WERI-Rb-1 (cell line): Measurements from ENCODE around the gene PARVA.

Source experiments
- DNase-seq: peaks from one replicate; pipeline ENCODE4 v3.0.0-alpha.2; 2020
- H3K27ac ChIP-seq: fragments of 250-450 bp; sonication (Bioruptor Pico); 2 replicates; pipeline ENCODE4 v1.5.1; 2020; ENCODE audit warnings: mild to moderate bottlenecking, moderate library complexity
- H3K27me3 ChIP-seq: fragments of 250-450 bp; sonication (Bioruptor Pico); 2 replicates; pipeline ENCODE4 v1.5.1; 2021; ENCODE audit warnings: mild to moderate bottlenecking, low read depth, moderate library complexity; ENCODE audit not compliant: insufficient read depth, severe bottlenecking
- H3K36me3 ChIP-seq: fragments of 250-450 bp; sonication (Bioruptor Pico); 2 replicates; pipeline ENCODE4 v1.5.1; 2020; ENCODE audit warnings: mild to moderate bottlenecking, moderate library complexity
- H3K4me3 ChIP-seq: 2 replicates; pipeline ENCODE4 v1.5.1; 2011; ENCODE audit warnings: low read depth, mild to moderate bottlenecking, control low read depth, low read length
- H3K9me3 ChIP-seq: fragments of 250-450 bp; sonication (Bioruptor Pico); 2 replicates; pipeline ENCODE4 v1.5.1; 2021; ENCODE audit warnings: mild to moderate bottlenecking, moderate library complexity; ENCODE audit not compliant: severe bottlenecking
- TF ChIP-seq, protein P1 (sequence below): IDR thresholded peaks from 2 replicates; pipeline ENCODE4 v1.5.1; 2011; ENCODE audit warnings: low read depth, mild to moderate bottlenecking, control low read depth, inconsistent platforms, low read length

PARVA gene

DNA sequence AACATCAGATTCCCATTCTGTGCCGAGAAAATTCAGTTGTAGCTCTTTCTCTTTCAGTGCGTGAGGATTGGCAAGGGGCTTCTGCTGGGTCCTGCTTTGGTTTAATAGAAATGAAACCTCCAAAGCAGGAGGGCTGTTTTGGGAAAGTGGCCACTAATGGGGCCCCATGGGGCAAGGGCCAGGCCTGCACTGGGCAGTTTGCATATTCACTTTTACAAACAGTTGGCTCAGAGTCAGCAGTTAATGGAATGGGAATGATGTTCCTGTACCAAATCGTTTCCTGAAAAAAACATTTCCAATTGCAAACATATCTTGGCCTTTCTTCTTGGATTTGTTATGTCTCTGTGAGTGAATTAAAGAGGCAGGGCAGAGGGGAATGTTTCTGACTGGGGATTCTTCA lies 92.1 kb downstream of the PARVA start:
- Histone ChIP-seq H3K27me3 (no peaks in the 10 kb centered on the region), H3K9me3 (peaks cover 3% of the 10 kb centered on the region), H3K4me3 (no peak overlapping the region), H3K27ac (no peak overlapping the region), H3K36me3 (no peaks in the 10 kb centered on the region)
- no peak for DNase-seq
- TF ChIP-seq, protein P1, sequence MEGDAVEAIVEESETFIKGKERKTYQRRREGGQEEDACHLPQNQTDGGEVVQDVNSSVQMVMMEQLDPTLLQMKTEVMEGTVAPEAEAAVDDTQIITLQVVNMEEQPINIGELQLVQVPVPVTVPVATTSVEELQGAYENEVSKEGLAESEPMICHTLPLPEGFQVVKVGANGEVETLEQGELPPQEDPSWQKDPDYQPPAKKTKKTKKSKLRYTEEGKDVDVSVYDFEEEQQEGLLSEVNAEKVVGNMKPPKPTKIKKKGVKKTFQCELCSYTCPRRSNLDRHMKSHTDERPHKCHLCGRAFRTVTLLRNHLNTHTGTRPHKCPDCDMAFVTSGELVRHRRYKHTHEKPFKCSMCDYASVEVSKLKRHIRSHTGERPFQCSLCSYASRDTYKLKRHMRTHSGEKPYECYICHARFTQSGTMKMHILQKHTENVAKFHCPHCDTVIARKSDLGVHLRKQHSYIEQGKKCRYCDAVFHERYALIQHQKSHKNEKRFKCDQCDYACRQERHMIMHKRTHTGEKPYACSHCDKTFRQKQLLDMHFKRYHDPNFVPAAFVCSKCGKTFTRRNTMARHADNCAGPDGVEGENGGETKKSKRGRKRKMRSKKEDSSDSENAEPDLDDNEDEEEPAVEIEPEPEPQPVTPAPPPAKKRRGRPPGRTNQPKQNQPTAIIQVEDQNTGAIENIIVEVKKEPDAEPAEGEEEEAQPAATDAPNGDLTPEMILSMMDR, result no peak

DNA sequence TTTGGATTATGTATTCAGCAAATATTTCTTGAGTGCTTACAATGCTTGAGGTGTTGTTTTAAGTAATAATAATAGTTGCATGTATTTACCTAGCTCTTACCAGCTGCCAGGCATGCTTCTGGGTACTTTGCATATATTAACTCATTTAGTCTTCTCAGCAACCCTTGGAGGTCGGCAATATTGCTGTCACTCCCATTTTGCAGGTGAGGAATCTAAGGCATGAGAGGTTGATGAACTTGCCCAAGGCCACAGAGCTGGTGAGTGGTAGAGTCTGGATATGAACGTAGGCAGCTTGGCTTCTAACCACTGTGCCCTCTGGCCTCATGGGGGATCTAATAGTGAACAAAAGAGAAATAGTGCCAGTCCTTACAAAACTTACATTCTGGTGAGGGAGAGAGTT lies 92.9 kb downstream of the PARVA start:
- H3K4me3 ChIP-seq, result no peak overlapping the region
- TF ChIP-seq, protein P1, result no peak
- no peaks in the 10 kb centered on the region for H3K27me3 ChIP-seq
- no peaks in the 10 kb centered on the region for H3K36me3 ChIP-seq
- H3K27ac ChIP-seq, result no peak overlapping the region
- H3K9me3 ChIP-seq, result no peaks in the 10 kb centered on the region
- no peak for DNase-seq

DNA sequence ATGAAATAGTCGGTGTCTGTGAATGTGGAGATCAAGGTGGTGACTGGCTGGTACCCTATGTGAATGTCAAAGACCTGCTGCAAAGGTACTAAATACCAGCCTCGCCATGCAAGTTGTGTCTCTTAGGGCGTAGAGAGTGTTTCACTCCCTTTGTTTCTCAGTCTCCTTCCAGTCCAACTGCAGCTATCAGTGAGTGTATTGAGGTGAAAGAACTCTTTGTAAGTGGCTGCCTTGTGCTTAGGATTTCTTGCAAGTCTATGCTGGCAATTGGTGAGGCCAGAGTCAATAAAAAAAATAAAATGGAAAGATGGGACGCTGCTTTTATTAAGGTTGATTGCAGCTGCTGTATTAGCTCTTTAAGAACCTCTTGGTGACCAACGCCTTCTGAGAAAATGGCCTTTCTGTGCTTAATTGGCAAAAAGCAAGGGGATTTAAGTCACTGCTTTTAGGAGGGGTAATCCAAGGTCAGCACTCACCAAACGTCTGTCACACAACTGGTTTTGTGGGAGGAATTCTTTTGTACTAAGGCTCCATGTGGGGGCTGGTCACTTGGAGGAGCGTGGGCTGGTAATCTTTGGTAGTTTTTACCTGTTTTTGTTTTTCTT lies 95.1 kb downstream of the PARVA start:
- Histone ChIP-seq H3K36me3 (no peaks in the 10 kb centered on the region), H3K4me3 (no peak overlapping the region; the same call in 1 of the 2 replicates), H3K9me3 (no peaks in the 10 kb centered on the region), H3K27me3 (no peaks in the 10 kb centered on the region), H3K27ac (peak overlapping the region; percentile 85)
- peak; percentile 30 for DNase-seq
- TF ChIP-seq, protein P1, result no peak

DNA sequence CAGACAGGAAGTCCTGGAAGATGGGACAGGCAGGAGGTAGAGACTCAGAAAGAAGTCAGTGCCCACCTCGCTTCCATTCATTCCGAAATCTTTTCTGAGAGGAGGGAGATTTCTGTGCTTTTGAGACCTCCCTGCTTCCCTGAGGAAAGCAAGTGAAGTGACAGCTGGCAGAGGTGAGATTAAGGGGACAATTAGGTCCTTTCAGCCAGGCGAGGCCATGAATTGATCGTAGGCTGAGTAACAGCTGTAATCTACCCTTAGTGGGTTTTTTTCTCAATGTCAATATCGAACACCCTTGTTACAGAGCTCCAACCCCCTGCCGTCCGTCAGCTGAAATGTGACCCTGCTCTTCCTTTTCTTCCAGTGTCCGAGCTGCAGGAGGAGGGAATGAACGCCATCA lies 96.0 kb downstream of the PARVA start:
- peak; percentile 62 for DNase-seq
- H3K27ac ChIP-seq, result peak overlapping the region; percentile 85
- H3K36me3 ChIP-seq, result no peaks in the 10 kb centered on the region
- no peaks in the 10 kb centered on the region for H3K27me3 ChIP-seq
- H3K4me3 ChIP-seq, result peak overlapping the region; percentile 34
- TF ChIP-seq, protein P1, result no peak
- H3K9me3 ChIP-seq, result no peaks in the 10 kb centered on the region

DNA sequence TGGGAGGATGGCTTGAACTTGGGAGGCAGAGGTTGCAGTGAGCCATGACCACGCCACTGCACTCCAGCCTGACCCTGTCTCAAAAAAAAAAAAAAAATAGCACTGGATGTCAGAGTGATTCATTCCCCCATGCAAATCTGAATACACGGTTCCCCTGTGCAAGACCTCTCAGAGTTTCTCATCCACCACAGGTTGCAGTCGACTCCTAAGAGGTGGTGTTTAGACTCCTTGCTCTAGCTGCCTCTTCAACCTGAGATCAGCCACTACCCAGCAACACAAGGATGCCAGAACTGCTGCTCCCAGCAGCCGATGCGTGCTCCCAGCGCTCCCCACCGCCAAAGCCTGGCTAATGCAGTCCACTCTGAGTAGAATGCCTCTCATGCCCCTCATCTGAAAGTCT lies 97.5 kb downstream of the PARVA start:
- no peaks in the 10 kb centered on the region for H3K9me3 ChIP-seq
- TF ChIP-seq, protein P1, result no peak
- H3K4me3 ChIP-seq, result no peak overlapping the region
- H3K27me3 ChIP-seq, result no peaks in the 10 kb centered on the region
- DNase-seq, result no peak
- no peak overlapping the region for H3K27ac ChIP-seq
- no peaks in the 10 kb centered on the region for H3K36me3 ChIP-seq

DNA sequence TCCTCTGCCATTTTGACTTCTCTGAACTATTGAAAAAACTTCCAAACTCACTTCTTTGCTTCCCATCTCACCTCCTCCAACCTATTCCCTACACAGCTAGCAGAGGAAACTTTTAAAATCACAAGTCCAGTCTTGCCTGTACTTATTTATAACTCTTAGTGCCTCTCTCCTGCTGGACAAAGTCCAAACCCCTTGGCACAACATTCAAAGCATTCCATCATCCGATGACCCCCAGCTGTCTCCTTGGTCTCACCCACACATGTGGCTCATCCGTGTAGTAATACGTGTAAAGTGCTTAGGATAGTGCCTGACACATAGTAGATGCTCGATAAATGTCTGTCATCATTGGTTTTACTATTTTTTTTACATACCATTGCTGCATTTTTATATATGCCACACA lies 101.4 kb downstream of the PARVA start:
- no peaks in the 10 kb centered on the region for H3K9me3 ChIP-seq
- H3K36me3 ChIP-seq, result no peaks in the 10 kb centered on the region
- H3K27me3 ChIP-seq, result no peaks in the 10 kb centered on the region
- TF ChIP-seq, protein P1, result no peak
- no peak overlapping the region for H3K27ac ChIP-seq
- DNase-seq, result no peak
- H3K4me3 ChIP-seq, result no peak overlapping the region
